NCI-H748 (cell line): ENCODE data around the gene PTGER2.

Source experiments
- DNase-seq: peaks from one replicate; lab custom pipeline; 2025; ENCODE audit not compliant: unreplicated experiment; lab: John Stamatoyannopoulos, UW

The PTGER2 gene

GRCh38 chr14:52313903-52314594 is at the start of gene PTGER2:
PTGER2 (plus strand) TSS chr14:52314312; CDS start chr14:52314549, 237 bp downstream.
- peak; percentile 71 for DNase-seq

GRCh38 chr14:52265253-52265652 is 48.9 kb upstream of the PTGER2 start:
- no peak for DNase-seq

- no peak for DNase-seq
Observed at GRCh38 chr14:52266179-52266578, 47.9 kb upstream of the PTGER2 start.

GRCh38 chr14:52266782-52267181 is 47.3 kb upstream of the PTGER2 start:
- no peak for DNase-seq

GRCh38 chr14:52267501-52268278 is 46.4 kb upstream of the PTGER2 start, which contains the start of gene PTGDR:
PTGDR (plus strand) TSS chr14:52267698; CDS start chr14:52267815, 117 bp downstream.
- DNase-seq = peak; percentile 58

- DNase-seq = peak; percentile 40
Observed at GRCh38 chr14:52268279-52269061, 45.6 kb upstream of the PTGER2 start.

- peak; percentile 23 for DNase-seq
Observed at GRCh38 chr14:52269100-52269499, 45.0 kb upstream of the PTGER2 start.

GRCh38 chr14:52269982-52270381 is 44.1 kb upstream of the PTGER2 start:
- DNase-seq = no peak

GRCh38 chr14:52271538-52271937 is 42.6 kb upstream of the PTGER2 start:
- DNase-seq = no peak

GRCh38 chr14:52272375-52272774 is 41.7 kb upstream of the PTGER2 start:
- peak; percentile 53 for DNase-seq

GRCh38 chr14:52275372-52275771 is 38.7 kb upstream of the PTGER2 start:
- DNase-seq = no peak

GRCh38 chr14:52277552-52277951 is 36.6 kb upstream of the PTGER2 start:
- DNase-seq = no peak

- DNase-seq = peak; percentile 9
Observed at GRCh38 chr14:52279408-52279807, 34.7 kb upstream of the PTGER2 start.

GRCh38 chr14:52283099-52283498 is 31.0 kb upstream of the PTGER2 start:
- DNase-seq = no peak

- no peak for DNase-seq
Observed at GRCh38 chr14:52286661-52287649, 27.2 kb upstream of the PTGER2 start.

GRCh38 chr14:52296378-52296777 is 17.7 kb upstream of the PTGER2 start:
- no peak for DNase-seq

- DNase-seq = no peak
Observed at GRCh38 chr14:52298795-52299194, 15.3 kb upstream of the PTGER2 start.

- DNase-seq = peak; percentile 58
Observed at GRCh38 chr14:52299692-52300278, 14.3 kb upstream of the PTGER2 start.

GRCh38 chr14:52303236-52303635 is 10.9 kb upstream of the PTGER2 start:
- no peak for DNase-seq
